ENCODE measurements around the gene ADAMTS14.

Gene ADAMTS14

DNA sequence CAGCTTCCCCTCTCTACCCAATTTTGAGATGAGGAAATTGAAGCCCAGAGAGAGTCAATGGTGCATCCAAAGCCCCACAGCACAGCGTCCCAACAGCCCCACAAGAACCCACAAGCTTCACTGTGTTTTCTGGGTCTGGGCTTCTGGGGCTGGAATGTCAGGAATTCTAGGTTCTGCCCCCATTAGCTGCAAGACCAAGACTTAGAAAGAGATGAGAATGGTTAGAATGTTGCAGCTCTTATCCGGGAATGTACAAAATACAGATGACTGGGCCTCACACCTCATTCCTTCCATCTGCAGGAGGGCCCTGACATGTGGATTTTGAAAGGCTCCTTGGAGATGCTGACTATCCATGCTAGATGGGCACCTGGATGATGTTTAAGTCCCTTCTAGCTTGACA, 137.4 kb downstream of the ADAMTS14 start:
- no peaks in the 10 kb centered on the region for H3K36me3 ChIP-seq (ENCODE audit: control insufficient read depth, insufficient read depth, low read length)
- H3K9ac ChIP-seq (ENCODE audit: low read length) = no peak overlapping the region
- H3K4me3 ChIP-seq (ENCODE audit: low read length) = no peak overlapping the region
- H3K4me1 ChIP-seq (ENCODE audit: control insufficient read depth, insufficient read depth, low read length) = no peaks in the 10 kb centered on the region
- H3K27me3 ChIP-seq (ENCODE audit: control insufficient read depth, insufficient read depth, low read length) = no peaks in the 10 kb centered on the region
- H3K9me3 ChIP-seq (ENCODE audit: control insufficient read depth, low read length) = no peaks in the 10 kb centered on the region

DNA sequence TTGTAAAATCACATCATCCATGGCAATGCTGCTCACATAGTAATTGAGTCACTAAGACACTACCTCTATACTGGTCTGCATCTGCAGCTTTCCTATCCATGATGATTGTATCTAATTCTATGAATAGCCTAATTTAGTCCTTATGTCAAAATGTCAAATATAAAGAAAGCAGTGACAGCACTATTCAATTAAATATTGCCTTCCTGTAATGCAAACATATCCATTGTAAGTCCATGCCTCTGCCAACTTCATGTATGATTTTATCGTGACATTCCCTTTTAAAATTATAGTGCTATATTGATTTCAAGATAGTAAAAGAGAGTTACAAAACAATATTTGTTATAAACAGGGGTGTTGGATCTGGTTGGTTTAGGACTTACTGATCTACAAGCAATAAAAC, 138.7 kb downstream of the ADAMTS14 start:
- no peaks in the 10 kb centered on the region for H3K27me3 ChIP-seq (ENCODE audit: control insufficient read depth, insufficient read depth, low read length)
- H3K9ac ChIP-seq (ENCODE audit: low read length) = no peak overlapping the region
- H3K4me3 ChIP-seq (ENCODE audit: low read length) = no peak overlapping the region
- H3K9me3 ChIP-seq (ENCODE audit: control insufficient read depth, low read length) = no peaks in the 10 kb centered on the region
- H3K36me3 ChIP-seq (ENCODE audit: control insufficient read depth, insufficient read depth, low read length) = no peaks in the 10 kb centered on the region
- H3K4me1 ChIP-seq (ENCODE audit: control insufficient read depth, insufficient read depth, low read length) = no peaks in the 10 kb centered on the region

DNA sequence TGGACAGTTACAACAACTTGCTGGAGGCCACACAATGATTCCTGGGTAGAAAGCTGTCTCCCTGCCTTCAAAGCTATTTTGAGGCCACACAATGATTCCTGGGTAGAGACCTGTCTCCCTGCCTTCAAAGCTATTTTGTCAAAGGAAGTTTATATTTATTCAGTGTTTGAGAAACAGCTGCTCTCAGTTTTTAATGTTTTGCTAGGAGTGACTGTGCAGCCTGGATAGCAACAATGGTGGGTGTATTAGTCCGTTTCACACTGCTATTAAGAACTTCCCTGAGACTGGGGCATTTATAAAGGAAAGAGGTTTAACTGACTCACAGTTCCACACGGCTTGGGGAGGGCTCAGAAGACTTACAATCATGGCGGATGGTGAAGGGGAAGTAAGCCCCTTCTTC, 139.6 kb downstream of the ADAMTS14 start:
- Histone ChIP-seq H3K9me3 (ENCODE audit: control insufficient read depth, low read length) (no peaks in the 10 kb centered on the region), H3K27me3 (ENCODE audit: control insufficient read depth, insufficient read depth, low read length) (no peaks in the 10 kb centered on the region), H3K4me1 (ENCODE audit: control insufficient read depth, insufficient read depth, low read length) (no peaks in the 10 kb centered on the region), H3K36me3 (ENCODE audit: control insufficient read depth, insufficient read depth, low read length) (no peaks in the 10 kb centered on the region), H3K9ac (ENCODE audit: low read length) (no peak overlapping the region), H3K4me3 (ENCODE audit: low read length) (no peak overlapping the region)
